ENCODE measurements around the gene ZNF438. TPM values are rescaled to one million over a fixed set of nuclear protein-coding genes. Genes with fewer than 3 reads are reported as not detected.

ZNF438 gene
- total and polyA plus RNA-seq, 2 of the 8 experiments (the other 6 are each of a cell fraction or from before 2014, with no cell fraction given) = 0.95 to 1.7 TPM

DNA sequence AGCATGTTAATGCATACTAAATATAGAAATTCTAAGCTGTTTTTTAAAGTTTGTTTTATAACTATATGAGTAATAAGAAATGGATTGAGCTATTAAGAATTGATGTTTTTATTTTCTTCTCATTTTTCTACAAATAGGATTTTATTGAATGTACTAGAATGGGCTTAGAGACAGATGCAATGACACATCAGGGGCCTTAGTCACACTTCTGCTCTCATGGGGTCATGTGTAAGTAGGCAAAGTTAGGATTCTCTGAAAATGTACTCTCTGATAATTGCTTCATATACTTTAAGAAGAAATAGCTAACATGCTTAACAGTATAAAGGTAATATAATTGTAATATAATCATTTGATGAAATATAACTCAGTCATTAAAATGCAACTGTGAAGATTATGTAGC is 154.6 kb downstream of the ZNF438 start:
- no peak overlapping the region for H3K4me3 ChIP-seq (ENCODE audit: extremely low read depth in 1 of 4, insufficient read depth in 2 of 4, low read depth in 3 of 4, low read length in 4 of 4)
- H3K14ac ChIP-seq (ENCODE audit: insufficient read length) = no peak overlapping the region
- no peak overlapping the region for H3K18ac ChIP-seq (ENCODE audit: extremely low read depth, low read length)
- H4K20me1 ChIP-seq (replicated peaks in 1 of 2; ENCODE audit: control insufficient read depth in 1 of 2, insufficient read depth in 2 of 2, low read length in 2 of 2) = no peaks in the 10 kb centered on the region
- ChIA-PET POLR2A (ENCODE audit: partially characterized antibody) (no interaction called here), CTCF (ENCODE audit: partially characterized antibody) (no interaction called here)
- H3K9me3 ChIP-seq (ENCODE audit: insufficient read depth in 2 of 2, low read depth in 1 of 2, low read length in 1 of 2) = no peaks in the 10 kb centered on the region
- no peaks in the 10 kb centered on the region for H3K79me1 ChIP-seq (ENCODE audit: low read depth, low read length)
- H3K4me1 ChIP-seq (replicated peaks in 1 of 4; ENCODE audit: control insufficient read depth in 3 of 4, insufficient read depth in 4 of 4, low read length in 3 of 4) = no peaks in the 10 kb centered on the region
- no peak overlapping the region for H3K9ac ChIP-seq (replicated peaks in 1 of 4; ENCODE audit: extremely low read depth in 1 of 4, low read depth in 3 of 4, low read length in 3 of 4)
- FAIRE-seq (no peak), DNase-seq (ENCODE audit: low read depth in 1 of 2, low spot score in 2 of 2) (no peak)
- H2AFZ ChIP-seq (ENCODE audit: low read length) = no peak overlapping the region
- H2BK120ac ChIP-seq (replicated peaks; ENCODE audit: low read depth, low read length) = no peak overlapping the region
- no peak overlapping the region for H4K5ac ChIP-seq (ENCODE audit: insufficient read length, low read depth, low read length)
- H3K4me2 ChIP-seq (ENCODE audit: insufficient read depth in 1 of 2, low read depth in 2 of 2, low read length in 2 of 2) = no peak overlapping the region
- H3K23me2 ChIP-seq (ENCODE audit: low read depth, low read length) = no peaks in the 10 kb centered on the region
- no peak overlapping the region for H3K27ac ChIP-seq (ENCODE audit: low read depth, low read length)
- H2BK12ac ChIP-seq (ENCODE audit: low read depth, low read length) = no peak overlapping the region
- H4K91ac ChIP-seq (replicated peaks; ENCODE audit: insufficient read length, low read length) = no peak overlapping the region
- H2BK20ac ChIP-seq (ENCODE audit: low read length) = no peak overlapping the region
- no peaks in the 10 kb centered on the region for H3K27me3 ChIP-seq (replicated peaks in 1 of 4; ENCODE audit: control insufficient read depth in 3 of 4, extremely low read depth in 1 of 4, insufficient read depth in 3 of 4, low read length in 3 of 4)
- H3K79me2 ChIP-seq (ENCODE audit: control insufficient read depth in 1 of 2, insufficient read depth in 2 of 2, low read length in 2 of 2) = no peaks in the 10 kb centered on the region
- H3K36me3 ChIP-seq (ENCODE audit: control insufficient read depth in 2 of 4, insufficient read depth in 4 of 4, low read length in 3 of 4) = no peaks in the 10 kb centered on the region
- H3K4ac ChIP-seq (replicated peaks; ENCODE audit: insufficient read length, low read depth, low read length) = no peak overlapping the region
- H4K8ac ChIP-seq (ENCODE audit: extremely low read depth, insufficient read depth, low read length) = no peak overlapping the region
- H3K23ac ChIP-seq (ENCODE audit: insufficient read length) = no peak overlapping the region
- no peak overlapping the region for H2AK5ac ChIP-seq (ENCODE audit: low read depth, low read length)
- H2BK5ac ChIP-seq (ENCODE audit: low read depth, low read length) = no peak overlapping the region
- no peak overlapping the region for H3K56ac ChIP-seq (replicated peaks; ENCODE audit: insufficient read length, low read depth, low read length)
- no peak overlapping the region for H2BK15ac ChIP-seq (ENCODE audit: low read length)
- TF ChIP-seq EZH2 (IDR thresholded peaks at IDR 0.05; ENCODE audit: low read depth, low read length, severe bottlenecking) (no peak), SIN3A (conservative IDR thresholded peaks at IDR 0.05 in 1 of 2, IDR thresholded peaks at IDR 0.05 in 1 of 2; ENCODE audit: low read depth in 1 of 2, low read length in 2 of 2) (no peak), POU5F1 (IDR thresholded peaks at IDR 0.05; ENCODE audit: low read depth, low read length) (no peak), BRCA1 (IDR thresholded peaks at IDR 0.05; ENCODE audit: low read depth, low read length) (no peak), KDM1A (IDR thresholded peaks at IDR 0.05; ENCODE audit: borderline replicate concordance, low read length) (no peak), SP2 (IDR thresholded peaks at IDR 0.05; ENCODE audit: low read length) (no peak), TBP (IDR thresholded peaks at IDR 0.05; ENCODE audit: low read depth, low read length) (no peak), TAF1 (IDR thresholded peaks at IDR 0.05; ENCODE audit: low read depth, low read length) (no peak), CBX5 (IDR thresholded peaks at IDR 0.05; ENCODE audit: low read depth, low read length) (no peak), KDM4A (IDR thresholded peaks at IDR 0.05; ENCODE audit: low read depth, low read length, severe bottlenecking) (no peak), EP300 (IDR thresholded peaks at IDR 0.05; ENCODE audit: borderline replicate concordance in 1 of 2, low read depth in 2 of 2, low read length in 2 of 2) (no peak), GTF2F1 (IDR thresholded peaks at IDR 0.05; ENCODE audit: borderline replicate concordance, low read depth, low read length) (no peak)
- TF ChIP-seq, protein P1, sequence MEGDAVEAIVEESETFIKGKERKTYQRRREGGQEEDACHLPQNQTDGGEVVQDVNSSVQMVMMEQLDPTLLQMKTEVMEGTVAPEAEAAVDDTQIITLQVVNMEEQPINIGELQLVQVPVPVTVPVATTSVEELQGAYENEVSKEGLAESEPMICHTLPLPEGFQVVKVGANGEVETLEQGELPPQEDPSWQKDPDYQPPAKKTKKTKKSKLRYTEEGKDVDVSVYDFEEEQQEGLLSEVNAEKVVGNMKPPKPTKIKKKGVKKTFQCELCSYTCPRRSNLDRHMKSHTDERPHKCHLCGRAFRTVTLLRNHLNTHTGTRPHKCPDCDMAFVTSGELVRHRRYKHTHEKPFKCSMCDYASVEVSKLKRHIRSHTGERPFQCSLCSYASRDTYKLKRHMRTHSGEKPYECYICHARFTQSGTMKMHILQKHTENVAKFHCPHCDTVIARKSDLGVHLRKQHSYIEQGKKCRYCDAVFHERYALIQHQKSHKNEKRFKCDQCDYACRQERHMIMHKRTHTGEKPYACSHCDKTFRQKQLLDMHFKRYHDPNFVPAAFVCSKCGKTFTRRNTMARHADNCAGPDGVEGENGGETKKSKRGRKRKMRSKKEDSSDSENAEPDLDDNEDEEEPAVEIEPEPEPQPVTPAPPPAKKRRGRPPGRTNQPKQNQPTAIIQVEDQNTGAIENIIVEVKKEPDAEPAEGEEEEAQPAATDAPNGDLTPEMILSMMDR (IDR thresholded peaks at IDR 0.05; ENCODE audit: control extremely low read depth in 1 of 3, insufficient read depth in 1 of 3, low read depth in 1 of 3, low read length in 3 of 3) = no peak
